K562 (cell line): Measurements from ENCODE around the gene SEMA6C. TPM values are rescaled to one million over a fixed set of nuclear protein-coding genes. Genes with fewer than 3 reads are reported as not detected.

Source experiments
- ARNT ChIP-seq, 2 experiments: fragments of 450-650 bp; IDR thresholded peaks; 2 replicates each; pipeline ENCODE4 v1.6.1; 2016; ENCODE audit warnings: mild to moderate bottlenecking in 1 of 2
- BCOR ChIP-seq: fragments of 450-650 bp; IDR thresholded peaks from 2 replicates; pipeline ENCODE4 v1.6.1; 2016
- CBFA2T3 ChIP-seq: fragments of 450-650 bp; IDR thresholded peaks from 2 replicates; pipeline ENCODE4 v1.6.1; 2017
- CLOCK ChIP-seq: fragments of 250-450 bp; sonication (Bioruptor Pico); IDR thresholded peaks from 2 replicates; pipeline ENCODE4 v1.4.0; 2020; ENCODE audit warnings: mild to moderate bottlenecking, moderate library complexity, borderline replicate concordance
- CREB3L1 ChIP-seq: fragments of 450-650 bp; IDR thresholded peaks from 2 replicates; pipeline ENCODE4 v1.6.1; 2014; ENCODE audit warnings: low read depth, mild to moderate bottlenecking, moderate library complexity, borderline replicate concordance
- ETV5 ChIP-seq: sonication (generic); formaldehyde crosslinking; IDR thresholded peaks from 2 replicates; pipeline ENCODE4 v1.4.0; 2020; ENCODE audit warnings: low read depth, mild to moderate bottlenecking, missing genetic modification reagents
- FOXA1 ChIP-seq: fragments of 450-650 bp; IDR thresholded peaks from 2 replicates; pipeline ENCODE4 v1.6.1; 2016; ENCODE audit warnings: mild to moderate bottlenecking, borderline replicate concordance
- HNRNPH1 ChIP-seq: fragments of 200-400 bp; formaldehyde crosslinking; optimal IDR thresholded peaks from 2 replicates; pipeline ENCODE3; 2017; ENCODE audit warnings: low read depth, mild to moderate bottlenecking, low read length, moderate library complexity
- KAT2B ChIP-seq: IDR thresholded peaks from one replicate; pipeline ENCODE4 v1.6.1; 2012; ENCODE audit warnings: low read depth, mild to moderate bottlenecking, control low read depth, inconsistent platforms, low read length, moderate library complexity
- KDM2B ChIP-seq: fragments of 250-450 bp; sonication (Bioruptor Pico); IDR thresholded peaks from 2 replicates; pipeline ENCODE4 v1.8.0; 2021; ENCODE audit warnings: mild to moderate bottlenecking, moderate library complexity
- KDM4B ChIP-seq, 2 experiments: fragments of 450-650 bp in 1 of 2; sonication (generic) in 1 of 2; IDR thresholded peaks; 2 replicates each; pipeline ENCODE4 v1.6.1; 2016 to 2017; ENCODE audit warnings: borderline replicate concordance in 2 of 2, antibody characterized with exemption in 1 of 2, low read depth in 1 of 2, mild to moderate bottlenecking in 1 of 2
- LARP7 ChIP-seq: fragments of 450-650 bp; IDR thresholded peaks from 2 replicates; pipeline ENCODE4 v1.6.1; 2016
- LCOR ChIP-seq: sonication (generic); formaldehyde crosslinking; IDR thresholded peaks from 2 replicates; pipeline ENCODE4 v1.8.0; 2022; ENCODE audit warnings: mild to moderate bottlenecking, missing genetic modification reagents
- MNT ChIP-seq, 2 experiments: fragments of 450-650 bp; conservative IDR thresholded peaks; 2 replicates each; pipeline ENCODE4 v1.6.1; 2017; ENCODE audit warnings: mild to moderate bottlenecking in 2 of 2, moderate library complexity in 2 of 2
- MYBL2 ChIP-seq, 2 experiments: fragments of 450-650 bp in 1 of 2; sonication (generic) in 1 of 2; formaldehyde crosslinking in 1 of 2; IDR thresholded peaks; 2 replicates each; pipeline versions ENCODE4 v1.6.1 to v1.8.1; 2017 to 2022; ENCODE audit warnings: borderline replicate concordance in 1 of 2, inconsistent platforms in 1 of 2, low read depth in 1 of 2, mild to moderate bottlenecking in 1 of 2, missing genetic modification reagents in 1 of 2, moderate library complexity in 1 of 2
- NUFIP1 ChIP-seq: fragments of 450-650 bp; IDR thresholded peaks from 2 replicates; pipeline ENCODE4 v1.6.1; 2018; ENCODE audit not compliant: partially characterized antibody
- POLR2H ChIP-seq: IDR thresholded peaks from 2 replicates; pipeline ENCODE4 v1.6.1; 2016; ENCODE audit warnings: missing genetic modification characterization, low read depth, mild to moderate bottlenecking, control low read depth, missing compliant biosample characterization, moderate library complexity
- PURB ChIP-seq: sonication (generic); formaldehyde crosslinking; IDR thresholded peaks from 2 replicates; pipeline ENCODE4 v1.9.0; 2021; ENCODE audit warnings: low read depth, mild to moderate bottlenecking, missing genetic modification reagents
- RB1 ChIP-seq: fragments of 450-650 bp; IDR thresholded peaks from 2 replicates; pipeline ENCODE4 v1.6.1; 2017; ENCODE audit warnings: low read depth, mild to moderate bottlenecking
- RBM14 ChIP-seq: fragments of 200-400 bp; formaldehyde crosslinking; IDR thresholded peaks from 2 replicates; pipeline ENCODE4 v1.6.1; 2018; ENCODE audit warnings: low read depth, mild to moderate bottlenecking, low read length, moderate library complexity, borderline replicate concordance; ENCODE audit not compliant: insufficient read depth
- RCOR1 ChIP-seq, 2 experiments: IDR thresholded peaks; 2 replicates each; pipeline ENCODE4 v1.6.1; 2012; ENCODE audit warnings: low read depth in 2 of 2, low read length in 2 of 2, borderline replicate concordance in 1 of 2, improper control_type of control experiment in 1 of 2
- ZFP36 ChIP-seq: fragments of 150-350 bp; IDR thresholded peaks from 2 replicates; pipeline ENCODE4 v1.6.1; 2018; ENCODE audit warnings: low read length, low read depth; ENCODE audit not compliant: partially characterized antibody
- ZNF140 ChIP-seq: fragments of 250-450 bp; sonication (Bioruptor Pico); IDR thresholded peaks from 2 replicates; pipeline ENCODE4 v1.8.0; 2021; ENCODE audit warnings: moderate library complexity, mild to moderate bottlenecking, inconsistent platforms
- ZNF184 ChIP-seq: sonication (generic); formaldehyde crosslinking; IDR thresholded peaks from 2 replicates; pipeline ENCODE4 v1.5.0; 2020; ENCODE audit warnings: missing genetic modification reagents
- ZNF239 ChIP-seq: fragments of 250-450 bp; sonication (Bioruptor Pico); IDR thresholded peaks from 2 replicates; pipeline ENCODE4 v1.4.0; 2020; ENCODE audit warnings: mild to moderate bottlenecking
- ZNF41 ChIP-seq: fragments of 250-450 bp; sonication (Bioruptor Pico); conservative IDR thresholded peaks from 2 replicates; pipeline ENCODE4 v1.4.0; 2020; ENCODE audit warnings: mild to moderate bottlenecking
- polyA plus RNA-seq, 8 experiments: library from polyadenylated mRNA; depleted of rRNA in 4 of 8; stranded (reverse) in 5 of 8; unstranded in 3 of 8; fragments of >200 nt; fragmentation: Nextera tagmentation in 2 of 8; fragmentation: Illumina TruSeq in 1 of 8; extraction: Ambion mirVana in 2 of 8; extraction: Trizol in 1 of 8; gene quantifications; 2 replicates each; pipeline versions ENCODE4 v1.2.1 to v1.2.3, GENCODE V29; 2011 to 2014; ENCODE audit warnings: inconsistent platforms in 1 of 8, missing spikeins in 1 of 8
- total RNA-seq, 7 experiments: library from RNA; depleted of rRNA in 6 of 7; stranded (reverse); fragments of >200 nt in 6 of 7; fragmentation: Illumina TruSeq in 2 of 7; extraction: Trizol in 2 of 7; gene quantifications; 2 replicates each; pipeline versions ENCODE4 v1.2.1 to v1.2.3, GENCODE V29; 2011 to 2021; ENCODE audit warnings: low replicate concordance in 1 of 7

SEMA6C gene
- total and polyA plus RNA-seq, 9 of the 15 experiments (the other 6 are each of a cell fraction or from before 2014, with no cell fraction given) = 0.03 to 4.6 (median 0.95) TPM

- TF ChIP-seq FOXA1 = no peak
- no peak for TF ChIP-seq MYBL2 (IDR thresholded peaks at IDR 0.05; ENCODE audit: low read depth)
- no peak for TF ChIP-seq MYBL2 (CRISPR knock-in tag; IDR thresholded peaks at IDR 0.05; ENCODE audit: borderline replicate concordance)
- TF ChIP-seq RBM14 = no peak
- TF ChIP-seq ZNF41 (CRISPR knock-in tag) = no peak
- TF ChIP-seq ZFP36 = no peak
- no peak for TF ChIP-seq ARNT (IDR thresholded peaks at IDR 0.05)
- TF ChIP-seq LARP7 = no peak
- TF ChIP-seq CLOCK (CRISPR knock-in tag) = no peak
- no peak for TF ChIP-seq HNRNPH1
- no peak for TF ChIP-seq KAT2B
- no peak for TF ChIP-seq POLR2H (tag)
- TF ChIP-seq LCOR (CRISPR knock-in tag) = peak; percentile 70; the same call in 1 of the 2 replicates
- no peak for TF ChIP-seq KDM4B (IDR thresholded peaks at IDR 0.05; ENCODE audit: borderline replicate concordance in 2 of 2, low read depth in 1 of 2)
- TF ChIP-seq ZNF239 (CRISPR knock-in tag) = no peak
- TF ChIP-seq KDM2B (CRISPR knock-in tag) = no peak
- no peak for TF ChIP-seq BCOR
- TF ChIP-seq MNT (conservative IDR thresholded peaks at IDR 0.05) = no peak
- TF ChIP-seq RB1 = no peak
- no peak for TF ChIP-seq PURB
- TF ChIP-seq NUFIP1 = no peak
- TF ChIP-seq CBFA2T3 = no peak
- no peak for TF ChIP-seq CREB3L1
- no peak for TF ChIP-seq RCOR1 (IDR thresholded peaks at IDR 0.05; ENCODE audit: borderline replicate concordance in 1 of 2, low read depth in 2 of 2, low read length in 2 of 2)
- no peak for TF ChIP-seq ZNF140 (CRISPR knock-in tag)
- TF ChIP-seq ZNF184 = no peak
- no peak for TF ChIP-seq ETV5 (CRISPR knock-in tag)
Observed at GRCh38 chr1:151165281-151165737, 18.9 kb upstream of the SEMA6C start (continued).
